ENCODE measurements around the gene SERPINB7. TPM values are rescaled to one million over a fixed set of nuclear protein-coding genes. Genes with fewer than 3 reads are reported as not detected.

SERPINB7 gene
- polyA plus RNA-seq (2011; rRNA removed) (2.9 and 3.6 TPM in 2 replicates), polyA plus RNA-seq (2017; fragmentation: RNase III; extraction: RNeasy Plus Mini Kit Qiagen cat#74134 plus additional on column Dnase treatment) (0.84 to 1.1 TPM (median 0.88 TPM) in 3 replicates), polyA minus RNA-seq (2011; rRNA and poly(A)+ RNA removed) (0.39 and 0.87 TPM in 2 replicates)
- polyA plus RNA-seq (2012; cell fraction: cytosol; rRNA removed) = 1.1 and 1.6 TPM in 2 replicates
- 0.80 and 1.2 TPM in 2 replicates for polyA plus RNA-seq (2012; cell fraction: nucleus; rRNA removed)

GRCh38 chr18:63775166-63775730 is at the start of gene SERPINB7:
TSS of gene SERPINB7 (plus strand) at chr18:63775418. CDS start at chr18:63782373, 6,955 bp downstream.
- Histone ChIP-seq H3K4me3 (no peak within 1 kb of the TSS), H3K9me3 (no peaks in the 10 kb centered on the region), H3K4me1 (no peaks in the 10 kb centered on the region), H3K27ac (no peak within 1 kb of the TSS), H3K4me2 (no peak within 1 kb of the TSS)
- FAIRE-seq (no peak), DNase-seq (ENCODE audit: low read depth in 1 of 2, low spot score in 1 of 2) (peak; percentile 4 to 20), ATAC-seq (peak in 1 of 2 experiments; percentile 75; a peak in 3 of 6 replicates)
- POLR2A ChIA-PET = no interaction called here
- TF ChIP-seq CTCF (IDR thresholded peaks at IDR 0.05) (no peak), E2F6 (IDR thresholded peaks at IDR 0.05; ENCODE audit: borderline replicate concordance, low read depth) (no peak), GATA3 (IDR thresholded peaks at IDR 0.05; ENCODE audit: borderline replicate concordance) (no peak), TFCP2L1 (CRISPR knock-in tag; IDR thresholded peaks at IDR 0.05) (no peak), POLR2A (IDR thresholded peaks at IDR 0.05; ENCODE audit: low read length) (no peak), BHLHE40 (IDR thresholded peaks at IDR 0.05; ENCODE audit: low read depth, low read length) (no peak), NPAS2 (CRISPR knock-in tag; IDR thresholded peaks at IDR 0.05; ENCODE audit: borderline replicate concordance) (no peak), PHF8 (IDR thresholded peaks at IDR 0.05; ENCODE audit: borderline replicate concordance, low read depth) (no peak), RAD21 (conservative IDR thresholded peaks at IDR 0.05 in 1 of 2, IDR thresholded peaks at IDR 0.05 in 1 of 2) (no peak), HOXA7 (CRISPR knock-in tag; IDR thresholded peaks at IDR 0.05) (no peak), CEBPB (IDR thresholded peaks at IDR 0.05) (no peak), CHD2 (IDR thresholded peaks at IDR 0.05; ENCODE audit: low read length, partially characterized antibody) (no peak), ZSCAN20 (CRISPR knock-in tag; IDR thresholded peaks at IDR 0.05) (no peak), RFX5 (IDR thresholded peaks at IDR 0.05) (no peak), SMC3 (IDR thresholded peaks at IDR 0.05) (no peak), NFE2L2 (conservative IDR thresholded peaks at IDR 0.05; ENCODE audit: low read length) (no peak), MYC (IDR thresholded peaks at IDR 0.05; ENCODE audit: borderline replicate concordance, low read length) (no peak), HES2 (IDR thresholded peaks at IDR 0.05) (no peak)
- CTCF ChIA-PET = no interaction called here
- 12% methylated on average over 2 of the region's 2 CpGs for WGBS (ENCODE audit: missing lambda C conversion rate)

- Histone ChIP-seq H3K4me2 (no peak overlapping the region), H3K4me3 (no peak overlapping the region), H3K27ac (no peak overlapping the region), H3K9me3 (no peaks in the 10 kb centered on the region), H3K4me1 (no peaks in the 10 kb centered on the region)
- DNase-seq (ENCODE audit: low read depth in 1 of 2, low spot score in 1 of 2) = no peak
- ATAC-seq = no peak
- CTCF ChIA-PET = no interaction called here
- 11% methylated on average over 3 of the region's 3 CpGs for WGBS (ENCODE audit: missing lambda C conversion rate)
- POLR2A ChIA-PET = no interaction called here
- TF ChIP-seq RNF2 (IDR thresholded peaks at IDR 0.05; ENCODE audit: borderline replicate concordance, low read depth) = no peak
- TF ChIP-seq MYC (IDR thresholded peaks at IDR 0.05; ENCODE audit: borderline replicate concordance, low read length) = no peak
- TF ChIP-seq TFCP2L1 (CRISPR knock-in tag; IDR thresholded peaks at IDR 0.05) = no peak
- TF ChIP-seq PHF8 (IDR thresholded peaks at IDR 0.05; ENCODE audit: borderline replicate concordance, low read depth) = no peak
- no peak for TF ChIP-seq GATA3 (IDR thresholded peaks at IDR 0.05; ENCODE audit: borderline replicate concordance)
- no peak for TF ChIP-seq JUNB (IDR thresholded peaks at IDR 0.05)
- no peak for TF ChIP-seq REST (IDR thresholded peaks at IDR 0.05)
- no peak for TF ChIP-seq BHLHE40 (IDR thresholded peaks at IDR 0.05; ENCODE audit: low read depth, low read length)
- no peak for TF ChIP-seq MAZ (IDR thresholded peaks at IDR 0.05; ENCODE audit: borderline replicate concordance, low read depth, low read length)
- TF ChIP-seq NFE2L2 (conservative IDR thresholded peaks at IDR 0.05; ENCODE audit: low read length) = no peak
- no peak for TF ChIP-seq FOSL2 (IDR thresholded peaks at IDR 0.05)
- TF ChIP-seq FOSL2 (CRISPR knock-in tag; IDR thresholded peaks at IDR 0.05) = no peak
- no peak for TF ChIP-seq POLR2AphosphoS2 (conservative IDR thresholded peaks at IDR 0.05; ENCODE audit: low read length)
- TF ChIP-seq NR3C1 (IDR thresholded peaks at IDR 0.05) = no peak
- TF ChIP-seq BCL3 (IDR thresholded peaks at IDR 0.05) = no peak
- no peak for TF ChIP-seq EHF (CRISPR knock-in tag; IDR thresholded peaks at IDR 0.05)
- no peak for FAIRE-seq
These were observed 49.3 kb upstream of the SERPINB7 start for GRCh38 chr18:63725682-63726480.

Measured in A549 (cell line).